ENCODE results near the gene GDPD5. TPM values are rescaled to one million over a fixed set of nuclear protein-coding genes. Genes with fewer than 3 reads are reported as not detected.

GDPD5 gene
- total and polyA plus RNA-seq, 9 of the 15 experiments (the other 6 are each of a cell fraction or from before 2014, with no cell fraction given), result 0.32 to 27.3 (median 8.0) TPM

GRCh38 chr11:75558939-75559843, 33.5 kb upstream of the GDPD5 start (continued):
- TF ChIP-seq, protein P1, sequence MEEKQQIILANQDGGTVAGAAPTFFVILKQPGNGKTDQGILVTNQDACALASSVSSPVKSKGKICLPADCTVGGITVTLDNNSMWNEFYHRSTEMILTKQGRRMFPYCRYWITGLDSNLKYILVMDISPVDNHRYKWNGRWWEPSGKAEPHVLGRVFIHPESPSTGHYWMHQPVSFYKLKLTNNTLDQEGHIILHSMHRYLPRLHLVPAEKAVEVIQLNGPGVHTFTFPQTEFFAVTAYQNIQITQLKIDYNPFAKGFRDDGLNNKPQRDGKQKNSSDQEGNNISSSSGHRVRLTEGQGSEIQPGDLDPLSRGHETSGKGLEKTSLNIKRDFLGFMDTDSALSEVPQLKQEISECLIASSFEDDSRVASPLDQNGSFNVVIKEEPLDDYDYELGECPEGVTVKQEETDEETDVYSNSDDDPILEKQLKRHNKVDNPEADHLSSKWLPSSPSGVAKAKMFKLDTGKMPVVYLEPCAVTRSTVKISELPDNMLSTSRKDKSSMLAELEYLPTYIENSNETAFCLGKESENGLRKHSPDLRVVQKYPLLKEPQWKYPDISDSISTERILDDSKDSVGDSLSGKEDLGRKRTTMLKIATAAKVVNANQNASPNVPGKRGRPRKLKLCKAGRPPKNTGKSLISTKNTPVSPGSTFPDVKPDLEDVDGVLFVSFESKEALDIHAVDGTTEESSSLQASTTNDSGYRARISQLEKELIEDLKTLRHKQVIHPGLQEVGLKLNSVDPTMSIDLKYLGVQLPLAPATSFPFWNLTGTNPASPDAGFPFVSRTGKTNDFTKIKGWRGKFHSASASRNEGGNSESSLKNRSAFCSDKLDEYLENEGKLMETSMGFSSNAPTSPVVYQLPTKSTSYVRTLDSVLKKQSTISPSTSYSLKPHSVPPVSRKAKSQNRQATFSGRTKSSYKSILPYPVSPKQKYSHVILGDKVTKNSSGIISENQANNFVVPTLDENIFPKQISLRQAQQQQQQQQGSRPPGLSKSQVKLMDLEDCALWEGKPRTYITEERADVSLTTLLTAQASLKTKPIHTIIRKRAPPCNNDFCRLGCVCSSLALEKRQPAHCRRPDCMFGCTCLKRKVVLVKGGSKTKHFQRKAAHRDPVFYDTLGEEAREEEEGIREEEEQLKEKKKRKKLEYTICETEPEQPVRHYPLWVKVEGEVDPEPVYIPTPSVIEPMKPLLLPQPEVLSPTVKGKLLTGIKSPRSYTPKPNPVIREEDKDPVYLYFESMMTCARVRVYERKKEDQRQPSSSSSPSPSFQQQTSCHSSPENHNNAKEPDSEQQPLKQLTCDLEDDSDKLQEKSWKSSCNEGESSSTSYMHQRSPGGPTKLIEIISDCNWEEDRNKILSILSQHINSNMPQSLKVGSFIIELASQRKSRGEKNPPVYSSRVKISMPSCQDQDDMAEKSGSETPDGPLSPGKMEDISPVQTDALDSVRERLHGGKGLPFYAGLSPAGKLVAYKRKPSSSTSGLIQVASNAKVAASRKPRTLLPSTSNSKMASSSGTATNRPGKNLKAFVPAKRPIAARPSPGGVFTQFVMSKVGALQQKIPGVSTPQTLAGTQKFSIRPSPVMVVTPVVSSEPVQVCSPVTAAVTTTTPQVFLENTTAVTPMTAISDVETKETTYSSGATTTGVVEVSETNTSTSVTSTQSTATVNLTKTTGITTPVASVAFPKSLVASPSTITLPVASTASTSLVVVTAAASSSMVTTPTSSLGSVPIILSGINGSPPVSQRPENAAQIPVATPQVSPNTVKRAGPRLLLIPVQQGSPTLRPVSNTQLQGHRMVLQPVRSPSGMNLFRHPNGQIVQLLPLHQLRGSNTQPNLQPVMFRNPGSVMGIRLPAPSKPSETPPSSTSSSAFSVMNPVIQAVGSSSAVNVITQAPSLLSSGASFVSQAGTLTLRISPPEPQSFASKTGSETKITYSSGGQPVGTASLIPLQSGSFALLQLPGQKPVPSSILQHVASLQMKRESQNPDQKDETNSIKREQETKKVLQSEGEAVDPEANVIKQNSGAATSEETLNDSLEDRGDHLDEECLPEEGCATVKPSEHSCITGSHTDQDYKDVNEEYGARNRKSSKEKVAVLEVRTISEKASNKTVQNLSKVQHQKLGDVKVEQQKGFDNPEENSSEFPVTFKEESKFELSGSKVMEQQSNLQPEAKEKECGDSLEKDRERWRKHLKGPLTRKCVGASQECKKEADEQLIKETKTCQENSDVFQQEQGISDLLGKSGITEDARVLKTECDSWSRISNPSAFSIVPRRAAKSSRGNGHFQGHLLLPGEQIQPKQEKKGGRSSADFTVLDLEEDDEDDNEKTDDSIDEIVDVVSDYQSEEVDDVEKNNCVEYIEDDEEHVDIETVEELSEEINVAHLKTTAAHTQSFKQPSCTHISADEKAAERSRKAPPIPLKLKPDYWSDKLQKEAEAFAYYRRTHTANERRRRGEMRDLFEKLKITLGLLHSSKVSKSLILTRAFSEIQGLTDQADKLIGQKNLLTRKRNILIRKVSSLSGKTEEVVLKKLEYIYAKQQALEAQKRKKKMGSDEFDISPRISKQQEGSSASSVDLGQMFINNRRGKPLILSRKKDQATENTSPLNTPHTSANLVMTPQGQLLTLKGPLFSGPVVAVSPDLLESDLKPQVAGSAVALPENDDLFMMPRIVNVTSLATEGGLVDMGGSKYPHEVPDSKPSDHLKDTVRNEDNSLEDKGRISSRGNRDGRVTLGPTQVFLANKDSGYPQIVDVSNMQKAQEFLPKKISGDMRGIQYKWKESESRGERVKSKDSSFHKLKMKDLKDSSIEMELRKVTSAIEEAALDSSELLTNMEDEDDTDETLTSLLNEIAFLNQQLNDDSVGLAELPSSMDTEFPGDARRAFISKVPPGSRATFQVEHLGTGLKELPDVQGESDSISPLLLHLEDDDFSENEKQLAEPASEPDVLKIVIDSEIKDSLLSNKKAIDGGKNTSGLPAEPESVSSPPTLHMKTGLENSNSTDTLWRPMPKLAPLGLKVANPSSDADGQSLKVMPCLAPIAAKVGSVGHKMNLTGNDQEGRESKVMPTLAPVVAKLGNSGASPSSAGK (IDR thresholded peaks at IDR 0.05), result peak; percentile 92
- TF ChIP-seq, protein P2, sequence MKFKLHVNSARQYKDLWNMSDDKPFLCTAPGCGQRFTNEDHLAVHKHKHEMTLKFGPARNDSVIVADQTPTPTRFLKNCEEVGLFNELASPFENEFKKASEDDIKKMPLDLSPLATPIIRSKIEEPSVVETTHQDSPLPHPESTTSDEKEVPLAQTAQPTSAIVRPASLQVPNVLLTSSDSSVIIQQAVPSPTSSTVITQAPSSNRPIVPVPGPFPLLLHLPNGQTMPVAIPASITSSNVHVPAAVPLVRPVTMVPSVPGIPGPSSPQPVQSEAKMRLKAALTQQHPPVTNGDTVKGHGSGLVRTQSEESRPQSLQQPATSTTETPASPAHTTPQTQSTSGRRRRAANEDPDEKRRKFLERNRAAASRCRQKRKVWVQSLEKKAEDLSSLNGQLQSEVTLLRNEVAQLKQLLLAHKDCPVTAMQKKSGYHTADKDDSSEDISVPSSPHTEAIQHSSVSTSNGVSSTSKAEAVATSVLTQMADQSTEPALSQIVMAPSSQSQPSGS (CRISPR knock-in tag; IDR thresholded peaks at IDR 0.05), result no peak
- TF ChIP-seq, protein P3, sequence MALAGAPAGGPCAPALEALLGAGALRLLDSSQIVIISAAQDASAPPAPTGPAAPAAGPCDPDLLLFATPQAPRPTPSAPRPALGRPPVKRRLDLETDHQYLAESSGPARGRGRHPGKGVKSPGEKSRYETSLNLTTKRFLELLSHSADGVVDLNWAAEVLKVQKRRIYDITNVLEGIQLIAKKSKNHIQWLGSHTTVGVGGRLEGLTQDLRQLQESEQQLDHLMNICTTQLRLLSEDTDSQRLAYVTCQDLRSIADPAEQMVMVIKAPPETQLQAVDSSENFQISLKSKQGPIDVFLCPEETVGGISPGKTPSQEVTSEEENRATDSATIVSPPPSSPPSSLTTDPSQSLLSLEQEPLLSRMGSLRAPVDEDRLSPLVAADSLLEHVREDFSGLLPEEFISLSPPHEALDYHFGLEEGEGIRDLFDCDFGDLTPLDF (CRISPR knock-in tag; IDR thresholded peaks at IDR 0.05), result no peak
- no peak for TF ChIP-seq ZNF24 (IDR thresholded peaks at IDR 0.05)
- no peak for TF ChIP-seq POLR2AphosphoS2 (IDR thresholded peaks at IDR 0.05; ENCODE audit: low read length)
- TF ChIP-seq TCF7L2 (IDR thresholded peaks at IDR 0.05; ENCODE audit: low read depth, low read length), result no peak
- TF ChIP-seq ZNF197 (CRISPR knock-in tag; IDR thresholded peaks at IDR 0.05; ENCODE audit: low read depth), result no peak
- TF ChIP-seq GTF3C2 (IDR thresholded peaks at IDR 0.05; ENCODE audit: borderline replicate concordance, extremely low read depth, insufficient read length), result no peak
- TF ChIP-seq FOXK1 (CRISPR knock-in tag; IDR thresholded peaks at IDR 0.05; ENCODE audit: borderline replicate concordance), result no peak
